Testis (tissue), 3 donors: ENCODE measurements around the gene MAPRE2. TPM values are rescaled to one million over a fixed set of nuclear protein-coding genes. Genes with fewer than 3 reads are reported as not detected.

ENCODE experiments used
- DNase-seq: peaks from one replicate; pipeline ENCODE4 v3.0.0-alpha.2; 2019
- H3K27ac ChIP-seq, 2 donors: fragments of 200-600 bp; sonication (generic); one replicate each; pipeline ENCODE4 v1.5.1; 2019
- H3K27me3 ChIP-seq: fragments of 200-600 bp; sonication (generic); one replicate; pipeline ENCODE4 v1.5.1; 2019
- H3K36me3 ChIP-seq: fragments of 200-600 bp; sonication (generic); one replicate; pipeline ENCODE4 v1.5.1; 2017; ENCODE audit warnings: low read depth; ENCODE audit errors: missing control alignments
- H3K4me1 ChIP-seq: fragments of 200-600 bp; sonication (generic); one replicate; pipeline ENCODE4 v1.5.1; 2019
- H3K4me3 ChIP-seq, 2 donors: fragments of 200-600 bp; sonication (generic); one replicate each; pipeline ENCODE4 v1.5.1; 2017 to 2019
- H3K9me3 ChIP-seq: fragments of 200-600 bp; sonication (generic); one replicate; pipeline ENCODE4 v1.5.1; 2017
- CTCF ChIP-seq, 3 experiments: fragments of 450-650 bp in 2 of 3; fragments of 200-600 bp in 1 of 3; sonication (generic) in 1 of 3; IDR thresholded peaks; one replicate each; pipeline ENCODE4 v1.5.1; 2016 to 2019; ENCODE audit warnings: antibody characterized with exemption in 3 of 3, mild to moderate bottlenecking in 2 of 3, moderate library complexity in 1 of 3
- POLR2A ChIP-seq: fragments of 450-650 bp; IDR thresholded peaks from one replicate; pipeline ENCODE4 v1.6.1; 2017; ENCODE audit warnings: antibody characterized with exemption, mild to moderate bottlenecking, moderate library complexity
- WGBS, 2 donors: methylation state at CpG; one replicate each; pipeline ENCODE4 v1.1.5; 2018; 5-methylcytosine and 5-hydroxymethylcytosine counted together
- intact Hi-C: fragments of 100-400 bp; cut with DNase I; formaldehyde crosslinking; loops from one replicate; pipeline ENCODE4 v1.15.1; 2023; ENCODE audit warnings: low total_unique reads
- polyA plus RNA-seq: library from polyadenylated mRNA; stranded (reverse); fragments of 350-450 nt; fragmentation: Illumina TruSeq; extraction: RNeasy Lipid Tissue Mini Kit (QIAGEN cat#74804); gene quantifications from one replicate; pipeline ENCODE4 v1.2.3, GENCODE V29; 2014; ENCODE audit warnings: low read depth, low replicate concordance; ENCODE audit not compliant: insufficient read depth
- total RNA-seq, 2 donors: library from RNA; depleted of rRNA; stranded (reverse); fragments of >200 nt; gene quantifications; one replicate each; pipeline ENCODE4 v1.2.3, GENCODE V29; 2016

The MAPRE2 gene
- total and polyA plus RNA-seq, 3 donors from 2014 or later, result 14.8 to 17.2 (median 15.2) TPM

- peaks cover 6% of the 10 kb centered on the region for H3K4me1 ChIP-seq
- WGBS, 2 donors, result 80% methylated on average over 9 of the region's 9 CpGs
These were observed 19.1 kb downstream of the MAPRE2 start for GRCh38 chr18:35060122-35060815.

GRCh38 chr18:35061336-35061735 is 20.1 kb downstream of the MAPRE2 start:
- no peak for DNase-seq
- TF ChIP-seq CTCF (IDR thresholded peaks at IDR 0.05), result no peak
- no peak for TF ChIP-seq POLR2A
- H3K27ac ChIP-seq, result no peak overlapping the region

More at GRCh38 chr18:35060122-35060815, 19.1 kb downstream of the MAPRE2 start:
- Histone ChIP-seq H3K27me3 (no peaks in the 10 kb centered on the region), H3K27ac (no peak overlapping the region), H3K4me3 (no peak overlapping the region), H3K9me3 (no peaks in the 10 kb centered on the region), H3K36me3 (no peaks in the 10 kb centered on the region)
- no peak for DNase-seq
- no peak for TF ChIP-seq CTCF (IDR thresholded peaks at IDR 0.05)
- TF ChIP-seq POLR2A, result no peak
- intact Hi-C loops, result no loop called here

GRCh38 chr18:35061804-35062203 is 20.6 kb downstream of the MAPRE2 start:
- no peaks in the 10 kb centered on the region for H3K27me3 ChIP-seq
- 78 to 85% methylated on average over 7 of the region's 7 CpGs for WGBS, 2 donors
- DNase-seq, result no peak
- no peaks in the 10 kb centered on the region for H3K9me3 ChIP-seq
- no peak overlapping the region for H3K4me3 ChIP-seq
- intact Hi-C loops, result no loop called here
- no peak for TF ChIP-seq POLR2A
- no peak for TF ChIP-seq CTCF (IDR thresholded peaks at IDR 0.05)
- peaks cover 6% of the 10 kb centered on the region for H3K4me1 ChIP-seq
- H3K36me3 ChIP-seq, result no peaks in the 10 kb centered on the region
- H3K27ac ChIP-seq, result no peak overlapping the region

More at GRCh38 chr18:35061336-35061735, 20.1 kb downstream of the MAPRE2 start:
- Histone ChIP-seq H3K9me3 (no peaks in the 10 kb centered on the region), H3K27me3 (no peaks in the 10 kb centered on the region), H3K4me3 (no peak overlapping the region), H3K36me3 (no peaks in the 10 kb centered on the region), H3K4me1 (peaks cover 6% of the 10 kb centered on the region)
- intact Hi-C loops, result no loop called here
- 79 to 87% methylated on average over 7 of the region's 7 CpGs for WGBS, 2 donors

GRCh38 chr18:35062408-35062807 is 21.2 kb downstream of the MAPRE2 start:
- 82 to 86% methylated on average over 5 of the region's 5 CpGs for WGBS, 2 donors
- Histone ChIP-seq H3K9me3 (no peaks in the 10 kb centered on the region), H3K27me3 (no peaks in the 10 kb centered on the region), H3K27ac (no peak overlapping the region), H3K4me3 (no peak overlapping the region), H3K36me3 (no peaks in the 10 kb centered on the region), H3K4me1 (peaks cover 6% of the 10 kb centered on the region)
- TF ChIP-seq CTCF (IDR thresholded peaks at IDR 0.05) (no peak), POLR2A (no peak)
- DNase-seq, result no peak
- intact Hi-C loops, result no loop called here
